Measurements from ENCODE around the gene OR2A14.
"Not testable (repeated sequence)": the region's sequence is repeated elsewhere in the genome, so short reads cannot be mapped to it uniquely, and the experiment has no call there.

Gene OR2A14

GRCh38 chr7:144164784-144165183 lies 41.8 kb downstream of the OR2A14 start:
- DNase-seq, result no peak

GRCh38 chr7:144171594-144172350 lies 48.8 kb downstream of the OR2A14 start:
- not testable (repeated sequence) for DNase-seq

GRCh38 chr7:144174613-144175012 lies 51.6 kb downstream of the OR2A14 start:
- DNase-seq, result no peak

GRCh38 chr7:144178380-144179164 lies 55.6 kb downstream of the OR2A14 start:
- not testable (repeated sequence) for DNase-seq

GRCh38 chr7:144179165-144179479 lies 56.1 kb downstream of the OR2A14 start:
- DNase-seq, result not testable (repeated sequence)
